PC-9 (cell line): ENCODE data around the gene GADD45G.

ENCODE experiments used
- CTCF ChIP-seq: fragments of 200-600 bp; sonication (generic); conservative IDR thresholded peaks from 2 replicates; pipeline ENCODE4 v1.6.1; 2017; ENCODE audit warnings: mixed run types, antibody characterized with exemption, mild to moderate bottlenecking, moderate library complexity
- EZH2 ChIP-seq: fragments of 200-600 bp; sonication (generic); IDR thresholded peaks from 2 replicates; pipeline ENCODE4 v1.8.0; 2017; ENCODE audit warnings: antibody characterized with exemption, low read depth

GRCh38 chr9:89641980-89642379 is 37.2 kb downstream of the GADD45G start:
- no peak for TF ChIP-seq CTCF
- TF ChIP-seq EZH2 = no peak
